Upper lobe of left lung (tissue), 6 donors: ENCODE results near the gene TAMALIN. TPM values are rescaled to one million over a fixed set of nuclear protein-coding genes. Genes with fewer than 3 reads are reported as not detected.
A peak's percentile ranks its signal among the peaks of the same experiment; 100 is the strongest.

ENCODE experiments used
- ATAC-seq, 2 donors: fragments of 200-7000 bp; cut with Tn5 transposase; one replicate each; pipeline ENCODE4 v1.9.1; 2022; ENCODE audit warnings: mild to moderate bottlenecking in 2 of 2, moderate library complexity in 2 of 2; ENCODE audit not compliant: low FRiP score in 2 of 2
- DNase-seq, 2 donors: peaks; one replicate each; pipeline ENCODE4 v3.0.0-alpha.2; 2019 to 2020
- H3K27ac ChIP-seq, 4 donors: fragments of 200-600 bp; sonication (generic); one replicate each; pipeline ENCODE4 v1.5.1; 2016 to 2019
- H3K27me3 ChIP-seq, 4 donors: fragments of 200-600 bp; sonication (generic); one replicate each; pipeline ENCODE4 v1.5.1; 2017 to 2019
- H3K36me3 ChIP-seq, 4 donors: fragments of 200-600 bp; sonication (generic); one replicate each; pipeline ENCODE4 v1.5.1; 2016 to 2019
- H3K4me1 ChIP-seq, 4 donors: fragments of 200-600 bp; sonication (generic); one replicate each; pipeline ENCODE4 v1.5.1; 2018 to 2019
- H3K4me3 ChIP-seq, 4 donors: fragments of 200-600 bp; sonication (generic); one replicate each; pipeline ENCODE4 v1.5.1; 2017 to 2019; ENCODE audit warnings: mild to moderate bottlenecking in 2 of 4, moderate library complexity in 1 of 4
- H3K9me3 ChIP-seq, 4 donors: fragments of 200-600 bp; sonication (generic); one replicate each; pipeline ENCODE4 v1.5.1; 2018 to 2019
- CTCF ChIP-seq, 6 experiments: fragments of 450-650 bp in 4 of 6; fragments of 200-600 bp in 2 of 6; sonication (generic) in 2 of 6; IDR thresholded peaks; one replicate each; pipeline ENCODE4 v1.5.1; 2016 to 2019; ENCODE audit warnings: antibody characterized with exemption in 6 of 6
- EP300 ChIP-seq, 4 donors: sonication (generic); formaldehyde crosslinking; IDR thresholded peaks; one replicate each; pipeline ENCODE4 v1.5.1; 2017; ENCODE audit warnings: antibody characterized with exemption in 4 of 4, control low read depth in 2 of 4
- POLR2A ChIP-seq, 4 donors: fragments of 450-650 bp; IDR thresholded peaks; one replicate each; pipeline ENCODE4 v1.5.1; 2016 to 2017; ENCODE audit warnings: antibody characterized with exemption in 4 of 4, mild to moderate bottlenecking in 2 of 4
- POLR2AphosphoS5 ChIP-seq, 2 donors: sonication (generic); formaldehyde crosslinking; IDR thresholded peaks; one replicate each; pipeline ENCODE4 v1.5.1; 2017; ENCODE audit warnings: antibody characterized with exemption in 2 of 2
- WGBS, 2 donors: methylation state at CpG; one replicate each; pipeline ENCODE4 v1.1.5; 2017 to 2018; 5-methylcytosine and 5-hydroxymethylcytosine counted together
- total RNA-seq, 6 donors: library from RNA; depleted of rRNA in 4 of 6; stranded (reverse); fragments of >200 nt in 4 of 6; gene quantifications; one replicate each; pipeline versions ENCODE4 v1.1.0 to v1.2.1, GENCODE V29; 2016 to 2021
- donor health status: DM: no; HTN: no; CAD: no; lungs with moderate emphysema.
- donor health status: DM: no; HTN: yes; CAD: no; lungs with severe emphysema.

The TAMALIN gene
- total RNA-seq, 6 donors from 2014 or later = 52.3 to 170 (median 73.7) TPM

GRCh38 chr12:52033446-52034140, 26.8 kb downstream of the TAMALIN start:
- no peak for DNase-seq

GRCh38 chr12:52035190-52035589, 28.4 kb downstream of the TAMALIN start:
- 89 to 95% methylated on average over 4 of the region's 4 CpGs for WGBS, 2 donors
- Histone ChIP-seq H3K9me3 (no peaks in the 10 kb centered on the region), H3K27me3 (no peaks in the 10 kb centered on the region), H3K36me3 (no peaks in the 10 kb centered on the region), H3K4me3 (no peak overlapping the region), H3K27ac (peak overlapping the region in 1 of 4 donors; percentile 92), H3K4me1 (peaks cover 28 to 49% (median 45%) of the 10 kb centered on the region in 4 donors)
- ATAC-seq (no peak), DNase-seq (no peak)
- TF ChIP-seq EP300 (IDR thresholded peaks at IDR 0.05) (no peak), CTCF (IDR thresholded peaks at IDR 0.05) (no peak), POLR2A (IDR thresholded peaks at IDR 0.05) (no peak), POLR2AphosphoS5 (IDR thresholded peaks at IDR 0.05) (no peak)

More at GRCh38 chr12:52033446-52034140, 26.8 kb downstream of the TAMALIN start:
- WGBS, 2 donors = 55 to 58% methylated on average over 13 of the region's 13 CpGs
- ATAC-seq = peak in 1 of 2 donors; percentile 11
- peak overlapping the region in 3 of 4 donors; percentile 29 to 37 (median 36) for H3K4me3 ChIP-seq
- H3K27ac ChIP-seq = peak overlapping the region; percentile 86 to 92 (median 89)
- no peaks in the 10 kb centered on the region for H3K36me3 ChIP-seq
- no peaks in the 10 kb centered on the region for H3K9me3 ChIP-seq
- no peaks in the 10 kb centered on the region for H3K27me3 ChIP-seq
- H3K4me1 ChIP-seq = peaks cover 28 to 44% (median 40%) of the 10 kb centered on the region in 4 donors
- TF ChIP-seq CTCF (IDR thresholded peaks at IDR 0.05) = no peak
- no peak for TF ChIP-seq EP300 (IDR thresholded peaks at IDR 0.05)
- no peak for TF ChIP-seq POLR2AphosphoS5 (IDR thresholded peaks at IDR 0.05)
- no peak for TF ChIP-seq POLR2A (IDR thresholded peaks at IDR 0.05)

- peak overlapping the region; percentile 77 to 92 (median 82) for H3K27ac ChIP-seq
- H3K4me1 ChIP-seq = peaks cover 28 to 50% (median 46%) of the 10 kb centered on the region in 4 donors
- TF ChIP-seq POLR2AphosphoS5 (IDR thresholded peaks at IDR 0.05) (no peak), CTCF (IDR thresholded peaks at IDR 0.05) (no peak), POLR2A (IDR thresholded peaks at IDR 0.05) (no peak), EP300 (IDR thresholded peaks at IDR 0.05) (no peak)
- no peaks in the 10 kb centered on the region for H3K9me3 ChIP-seq
- DNase-seq (no peak), ATAC-seq (no peak)
- no peaks in the 10 kb centered on the region for H3K27me3 ChIP-seq
- WGBS, 2 donors = 86 to 90% methylated on average over 2 of the region's 2 CpGs
- no peaks in the 10 kb centered on the region for H3K36me3 ChIP-seq
- no peak overlapping the region for H3K4me3 ChIP-seq
Observed at GRCh38 chr12:52035926-52036325, 29.2 kb downstream of the TAMALIN start.

- WGBS, 2 donors = 22% methylated on average over 15 of the region's 53 CpGs; no CpG with 5 or more reads in 1 of the 2 donors
- peak; percentile 70 to 75 for ATAC-seq
Observed at GRCh38 chr12:52036587-52037171, 29.9 kb downstream of the TAMALIN start.

More at GRCh38 chr12:52036587-52037171, 29.9 kb downstream of the TAMALIN start:
- Histone ChIP-seq H3K36me3 (peaks cover 0 to 1% (median 0%) of the 10 kb centered on the region in 4 donors), H3K4me3 (peak overlapping the region in 3 of 4 donors; percentile 55 to 87 (median 66)), H3K27ac (peak overlapping the region; percentile 77 to 92 (median 82)), H3K27me3 (no peaks in the 10 kb centered on the region), H3K9me3 (no peaks in the 10 kb centered on the region), H3K4me1 (peaks cover 28 to 58% (median 49%) of the 10 kb centered on the region in 4 donors)
- TF ChIP-seq POLR2AphosphoS5 (IDR thresholded peaks at IDR 0.05) (peak; percentile 85 to 89), CTCF (IDR thresholded peaks at IDR 0.05) (no peak), EP300 (IDR thresholded peaks at IDR 0.05) (peak; percentile 63 to 95 (median 86)), POLR2A (IDR thresholded peaks at IDR 0.05) (peak in 3 of 4 donors; percentile 52 to 68 (median 60))
- DNase-seq = peak; percentile 92 to 99
